ENCODE measurements around the gene ALS2CL.

DNA sequence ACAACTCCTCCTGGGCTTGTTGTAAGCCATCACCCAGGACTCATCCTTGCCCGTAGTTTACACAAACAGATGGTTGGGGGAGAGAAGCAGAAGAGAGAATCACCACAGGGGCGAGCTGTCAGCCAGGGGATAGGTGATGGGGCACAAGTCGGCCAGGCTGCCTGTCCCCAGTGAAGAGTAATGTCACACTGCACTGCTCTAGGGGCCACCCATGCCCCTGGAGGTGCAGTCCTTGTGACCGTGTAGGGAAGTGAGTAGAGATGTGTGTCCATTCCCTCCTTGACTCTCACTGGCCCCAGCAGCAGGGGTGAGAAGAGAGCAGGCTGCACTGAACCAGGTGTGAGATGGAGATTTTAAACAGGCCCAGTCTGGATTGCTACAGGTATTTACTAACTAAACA is 41.3 kb upstream of the ALS2CL start:
- TF ChIP-seq POLR2A (IDR thresholded peaks at IDR 0.05) (no peak), CTCF (IDR thresholded peaks at IDR 0.05) (no peak)
